ENCODE data around the gene FREY1. TPM values are rescaled to one million over a fixed set of nuclear protein-coding genes. Genes with fewer than 3 reads are reported as not detected.

Gene FREY1
- total and polyA plus RNA-seq, 2 of the 8 experiments (the other 6 are each of a cell fraction or from before 2014, with no cell fraction given): 0.32 to 1.1 TPM

DNA sequence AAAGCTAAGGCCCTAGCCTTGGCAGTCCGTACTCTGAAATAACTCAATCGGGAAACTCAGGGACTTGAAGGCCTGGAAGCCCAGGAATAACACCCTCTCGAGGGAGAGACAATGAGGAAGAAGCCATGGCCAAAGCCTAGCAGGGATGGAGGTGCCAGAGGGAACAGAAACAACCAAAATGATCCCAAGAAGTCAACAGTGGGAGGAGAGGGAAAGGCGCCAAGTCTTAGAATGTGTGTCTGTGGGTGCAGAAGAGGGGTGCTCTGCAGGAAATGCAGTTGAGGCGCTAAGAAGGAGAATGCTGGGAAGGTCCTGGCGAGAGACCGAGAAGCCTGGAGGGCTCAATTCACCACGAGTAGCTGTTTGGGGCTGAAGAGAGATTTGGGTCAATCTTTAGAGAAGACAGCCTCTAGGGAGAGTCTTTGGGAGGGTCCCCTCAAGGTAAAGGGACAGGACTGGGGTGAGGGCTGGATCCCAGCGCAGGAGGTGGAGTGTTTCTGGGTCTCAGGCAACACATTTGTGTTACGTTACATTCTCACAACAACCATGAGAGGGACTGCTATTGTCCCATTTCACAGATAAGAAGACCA lies 22.4 kb downstream of the FREY1 start (continued):
- TF ChIP-seq, protein P1, sequence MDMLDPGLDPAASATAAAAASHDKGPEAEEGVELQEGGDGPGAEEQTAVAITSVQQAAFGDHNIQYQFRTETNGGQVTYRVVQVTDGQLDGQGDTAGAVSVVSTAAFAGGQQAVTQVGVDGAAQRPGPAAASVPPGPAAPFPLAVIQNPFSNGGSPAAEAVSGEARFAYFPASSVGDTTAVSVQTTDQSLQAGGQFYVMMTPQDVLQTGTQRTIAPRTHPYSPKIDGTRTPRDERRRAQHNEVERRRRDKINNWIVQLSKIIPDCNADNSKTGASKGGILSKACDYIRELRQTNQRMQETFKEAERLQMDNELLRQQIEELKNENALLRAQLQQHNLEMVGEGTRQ (IDR thresholded peaks at IDR 0.05; ENCODE audit: low read length): no peak
- no peak for TF ChIP-seq SP4 (IDR thresholded peaks at IDR 0.05; ENCODE audit: low read length)
- no peak for TF ChIP-seq BACH1 (IDR thresholded peaks at IDR 0.05; ENCODE audit: low read length)
- no peak for TF ChIP-seq JUND (IDR thresholded peaks at IDR 0.05; ENCODE audit: low read length)
- no peak for TF ChIP-seq BRCA1 (IDR thresholded peaks at IDR 0.05; ENCODE audit: low read depth, low read length)
- TF ChIP-seq RFX5 (IDR thresholded peaks at IDR 0.05; ENCODE audit: borderline replicate concordance, low read depth, low read length): no peak
- no peak for TF ChIP-seq PHF8 (conservative IDR thresholded peaks at IDR 0.05; ENCODE audit: low read depth, low read length)
- no peak for TF ChIP-seq HDAC2 (IDR thresholded peaks at IDR 0.05; ENCODE audit: borderline replicate concordance in 1 of 2, low read depth in 2 of 2, low read length in 2 of 2)
- TF ChIP-seq, protein P2, sequence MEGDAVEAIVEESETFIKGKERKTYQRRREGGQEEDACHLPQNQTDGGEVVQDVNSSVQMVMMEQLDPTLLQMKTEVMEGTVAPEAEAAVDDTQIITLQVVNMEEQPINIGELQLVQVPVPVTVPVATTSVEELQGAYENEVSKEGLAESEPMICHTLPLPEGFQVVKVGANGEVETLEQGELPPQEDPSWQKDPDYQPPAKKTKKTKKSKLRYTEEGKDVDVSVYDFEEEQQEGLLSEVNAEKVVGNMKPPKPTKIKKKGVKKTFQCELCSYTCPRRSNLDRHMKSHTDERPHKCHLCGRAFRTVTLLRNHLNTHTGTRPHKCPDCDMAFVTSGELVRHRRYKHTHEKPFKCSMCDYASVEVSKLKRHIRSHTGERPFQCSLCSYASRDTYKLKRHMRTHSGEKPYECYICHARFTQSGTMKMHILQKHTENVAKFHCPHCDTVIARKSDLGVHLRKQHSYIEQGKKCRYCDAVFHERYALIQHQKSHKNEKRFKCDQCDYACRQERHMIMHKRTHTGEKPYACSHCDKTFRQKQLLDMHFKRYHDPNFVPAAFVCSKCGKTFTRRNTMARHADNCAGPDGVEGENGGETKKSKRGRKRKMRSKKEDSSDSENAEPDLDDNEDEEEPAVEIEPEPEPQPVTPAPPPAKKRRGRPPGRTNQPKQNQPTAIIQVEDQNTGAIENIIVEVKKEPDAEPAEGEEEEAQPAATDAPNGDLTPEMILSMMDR (IDR thresholded peaks at IDR 0.05; ENCODE audit: control extremely low read depth in 1 of 3, insufficient read depth in 1 of 3, low read depth in 1 of 3, low read length in 3 of 3): no peak
- TF ChIP-seq KDM4A (IDR thresholded peaks at IDR 0.05; ENCODE audit: low read depth, low read length, severe bottlenecking): no peak
- TF ChIP-seq FOSL1 (IDR thresholded peaks at IDR 0.05; ENCODE audit: insufficient read depth, low read depth, low read length): no peak
